Glutamatergic neuron (in vitro differentiated cells): ENCODE data around the gene CDC42BPA. TPM values are rescaled to one million over a fixed set of nuclear protein-coding genes. Genes with fewer than 3 reads are reported as not detected.

Source experiments
- DNase-seq: peaks from one replicate; pipeline ENCODE4 v3.0.0; 2022
- H3K27ac Mint-ChIP-seq: one replicate; pipeline ENCODE4 v1.8.0; 2020; ENCODE audit warnings: mild to moderate bottlenecking, mixed read lengths, inconsistent platforms; ENCODE audit not compliant: unreplicated experiment
- H3K27me3 Mint-ChIP-seq: one replicate; pipeline ENCODE4 v1.8.0; 2020; ENCODE audit warnings: mild to moderate bottlenecking, moderate library complexity, mixed read lengths, inconsistent platforms; ENCODE audit not compliant: unreplicated experiment
- H3K36me3 Mint-ChIP-seq: one replicate; pipeline ENCODE4 v1.8.0; 2020; ENCODE audit warnings: mild to moderate bottlenecking, mixed read lengths, inconsistent platforms; ENCODE audit not compliant: unreplicated experiment
- H3K4me1 Mint-ChIP-seq: one replicate; pipeline ENCODE4 v1.8.0; 2020; ENCODE audit warnings: mild to moderate bottlenecking, low read depth, mixed read lengths, inconsistent platforms; ENCODE audit not compliant: unreplicated experiment
- H3K4me3 Mint-ChIP-seq: one replicate; pipeline ENCODE4 v1.8.0; 2020; ENCODE audit warnings: mild to moderate bottlenecking, mixed read lengths, inconsistent platforms; ENCODE audit not compliant: unreplicated experiment
- H3K9me3 Mint-ChIP-seq: one replicate; pipeline ENCODE4 v1.8.0; 2020; ENCODE audit warnings: mild to moderate bottlenecking, moderate library complexity, mixed read lengths, inconsistent platforms; ENCODE audit not compliant: unreplicated experiment
- CTCF ChIP-seq: fragments of 200-600 bp; sonication (generic); IDR thresholded peaks from one replicate; pipeline ENCODE4 v1.5.0; 2021; ENCODE audit not compliant: partially characterized antibody, unreplicated experiment
- total RNA-seq: library from RNA; stranded (reverse); fragmentation: NEBNext Ultra II Directional; extraction: Animal tissue kit (Norgen Biotek cat#: 25700); gene quantifications from one replicate; pipeline ENCODE4 v1.2.1, GENCODE V29; 2021; ENCODE audit not compliant: unreplicated experiment

CDC42BPA gene
- total RNA-seq, 1 donor from 2014 or later, result 66.0 TPM

- Mint-ChIP-seq H3K27ac (no peak overlapping the region), H3K4me3 (no peak overlapping the region), H3K4me1 (peaks cover 10% of the 10 kb centered on the region), H3K36me3 (peaks cover 22% of the 10 kb centered on the region), H3K27me3 (peaks cover 3% of the 10 kb centered on the region), H3K9me3 (peaks cover 3% of the 10 kb centered on the region)
- no peak for DNase-seq
- TF ChIP-seq CTCF, result no peak
Measured at GRCh38 chr1:226966683-226967082, 351.6 kb downstream of the CDC42BPA start.

- peaks cover 19% of the 10 kb centered on the region for H3K36me3 Mint-ChIP-seq
- H3K4me3 Mint-ChIP-seq, result no peak overlapping the region
- H3K27ac Mint-ChIP-seq, result no peak overlapping the region
- DNase-seq, result no peak
- peaks cover 2% of the 10 kb centered on the region for H3K9me3 Mint-ChIP-seq
- H3K4me1 Mint-ChIP-seq, result peaks cover 10% of the 10 kb centered on the region
- peaks cover 3% of the 10 kb centered on the region for H3K27me3 Mint-ChIP-seq
- TF ChIP-seq CTCF, result no peak
Measured at GRCh38 chr1:226965581-226966440, 352.5 kb downstream of the CDC42BPA start.

GRCh38 chr1:226964611-226965486 is 353.4 kb downstream of the CDC42BPA start:
- Mint-ChIP-seq H3K36me3 (peaks cover 18% of the 10 kb centered on the region), H3K4me3 (no peak overlapping the region), H3K27me3 (peaks cover 3% of the 10 kb centered on the region), H3K9me3 (peaks cover 2% of the 10 kb centered on the region), H3K27ac (no peak overlapping the region), H3K4me1 (peaks cover 10% of the 10 kb centered on the region)
- TF ChIP-seq CTCF, result no peak
- DNase-seq, result no peak

- Mint-ChIP-seq H3K36me3 (peaks cover 11% of the 10 kb centered on the region), H3K4me1 (peaks cover 14% of the 10 kb centered on the region), H3K4me3 (no peak overlapping the region), H3K27ac (peak overlapping the region; percentile 6), H3K9me3 (peaks cover 4% of the 10 kb centered on the region), H3K27me3 (peaks cover 3% of the 10 kb centered on the region)
- no peak for TF ChIP-seq CTCF
- no peak for DNase-seq
Measured at GRCh38 chr1:226964068-226964425, 354.2 kb downstream of the CDC42BPA start.
